Testis (tissue), 2 donors: ENCODE measurements around the gene CBFA2T2.

Experiments used
- CTCF ChIP-seq, 3 experiments: fragments of 450-650 bp in 2 of 3; fragments of 200-600 bp in 1 of 3; sonication (generic) in 1 of 3; IDR thresholded peaks; one replicate each; pipeline ENCODE4 v1.5.1; 2016 to 2019; ENCODE audit warnings: antibody characterized with exemption in 3 of 3, mild to moderate bottlenecking in 2 of 3, moderate library complexity in 1 of 3
- POLR2A ChIP-seq: fragments of 450-650 bp; IDR thresholded peaks from one replicate; pipeline ENCODE4 v1.6.1; 2017; ENCODE audit warnings: antibody characterized with exemption, mild to moderate bottlenecking, moderate library complexity

GRCh38 chr20:33688938-33689424 is 199.1 kb downstream of the CBFA2T2 start:
- TF ChIP-seq CTCF (IDR thresholded peaks at IDR 0.05) (no peak), POLR2A (no peak)
